GM10248 (cell line): Measurements from ENCODE around the gene CUL1.

Experiments used
- CTCF ChIA-PET: fragments of 300-600 bp; sonication (Branson Sonifier 250); formaldehyde crosslinking; extraction: SDS; loops from one replicate; lab custom pipeline; 2021; ENCODE audit warnings: antibody characterized with exemption; lab: Yijun Ruan, JAX
- POLR2A ChIA-PET: fragments of 350-650 bp; sonication (Branson Sonifier 250); formaldehyde crosslinking; extraction: SDS; loops from one replicate; lab custom pipeline; 2020; ENCODE audit warnings: antibody characterized with exemption; lab: Yijun Ruan, JAX
- DNase-seq: peaks from one replicate; pipeline ENCODE4 v3.0.0; 2012; ENCODE audit errors: extremely low spot score
- CTCF ChIP-seq: IDR thresholded peaks from 2 replicates; pipeline ENCODE4 v1.5.1; 2012; ENCODE audit warnings: mild to moderate bottlenecking, low read depth; ENCODE audit errors: extremely low read depth, missing control alignments, control extremely low read depth

CUL1 gene

GRCh38 chr7:148790131-148790726, 91.5 kb downstream of the CUL1 start:
- no peak for TF ChIP-seq CTCF
- ChIA-PET CTCF (interaction anchor here (1.0 to 1.3 kb wide), 2 partner anchors 13 to 17 kb away, joined by 3 read pairs; no protein-coding TSS in a partner anchor), POLR2A (no interaction called here)
- DNase-seq = no peak

- no peak for DNase-seq
- no peak for TF ChIP-seq CTCF
- ChIA-PET CTCF (interaction anchor here (1.3 kb wide), 1 partner anchor 18 kb away, joined by 3 read pairs; no protein-coding TSS in a partner anchor), POLR2A (no interaction called here)
These were observed 92.1 kb downstream of the CUL1 start for GRCh38 chr7:148790850-148791249.

- ChIA-PET POLR2A (no interaction called here), CTCF (interaction anchor here (1.1 to 1.3 kb wide), 2 partner anchors 39 to 62 kb away, joined by 3 read pairs; no protein-coding TSS in a partner anchor)
- TF ChIP-seq CTCF = no peak
- DNase-seq = no peak
These were observed 92.8 kb downstream of the CUL1 start for GRCh38 chr7:148791546-148791945.

- TF ChIP-seq CTCF = no peak
- CTCF ChIA-PET = interaction anchor here (1.3 kb wide), 2 partner anchors 11 to 18 kb away, joined by 3 to 4 read pairs; no protein-coding TSS in a partner anchor
- POLR2A ChIA-PET = no interaction called here
- no peak for DNase-seq
These were observed 94.9 kb downstream of the CUL1 start for GRCh38 chr7:148793590-148793989.

GRCh38 chr7:148794476-148794875, 95.8 kb downstream of the CUL1 start:
- CTCF ChIA-PET = interaction anchor here (1.0 to 1.1 kb wide), 2 partner anchors 25 to 48 kb away, joined by 3 read pairs; no protein-coding TSS in a partner anchor
- POLR2A ChIA-PET = no interaction called here
- DNase-seq = no peak
- no peak for TF ChIP-seq CTCF

GRCh38 chr7:148796841-148797240, 98.1 kb downstream of the CUL1 start:
- CTCF ChIA-PET = interaction anchor here (2.0 kb wide), 1 partner anchor 22 kb away, joined by 6 read pairs; no protein-coding TSS in a partner anchor
- POLR2A ChIA-PET = no interaction called here
- TF ChIP-seq CTCF = no peak
- DNase-seq = no peak
